Measurements from ENCODE around the gene BIRC2. TPM values are rescaled to one million over a fixed set of nuclear protein-coding genes. Genes with fewer than 3 reads are reported as not detected.

Gene BIRC2
- total and polyA plus RNA-seq, 4 donors = 14.1 to 46.7 (median 29.5) TPM

GRCh38 chr11:102316346-102316904 is 30.6 kb upstream of the BIRC2 start (continued):
- TF ChIP-seq CTCF (IDR thresholded peaks at IDR 0.05; ENCODE audit: low read depth, low read length, missing input control) = no peak
- no peak for TF ChIP-seq HNF4G (IDR thresholded peaks at IDR 0.05)
- no peak for TF ChIP-seq SP1 (IDR thresholded peaks at IDR 0.05)
- no peak for TF ChIP-seq RXRA (IDR thresholded peaks at IDR 0.05)
- TF ChIP-seq NR2F2 (IDR thresholded peaks at IDR 0.05) = no peak

- peak within 1 kb of the TSS; percentile 58 to 86 for H3K9ac ChIP-seq (ENCODE audit: low read depth in 1 of 2, low read length in 2 of 2)
- H3K4me3 ChIP-seq (ENCODE audit: low read depth in 1 of 3, low read length in 3 of 3) = peak within 1 kb of the TSS; percentile 56 to 59 (median 58)
- H3K9me3 ChIP-seq (ENCODE audit: control insufficient read depth in 4 of 4, low read length in 3 of 4) = no peaks in the 10 kb centered on the region
- peak within 1 kb of the TSS; percentile 78 to 89 for H3K27ac ChIP-seq (ENCODE audit: low read depth in 1 of 2, low read length in 2 of 2)
- peaks cover 0 to 27% (median 6%) of the 10 kb centered on the region in 4 donors for H3K4me1 ChIP-seq (ENCODE audit: control insufficient read depth in 4 of 4, insufficient read depth in 4 of 4, low read length in 3 of 4)
- H3K27me3 ChIP-seq (ENCODE audit: control insufficient read depth in 4 of 4, insufficient read depth in 4 of 4, low read length in 3 of 4) = no peaks in the 10 kb centered on the region
- TF ChIP-seq FOXA2 (IDR thresholded peaks at IDR 0.05) = peak; percentile 26
- peak in 1 of 2 donors; percentile 53 for TF ChIP-seq GABPA (IDR thresholded peaks at IDR 0.05 in 1 of 2, conservative IDR thresholded peaks at IDR 0.05 in 1 of 2)
- no peak for TF ChIP-seq HNF4G (IDR thresholded peaks at IDR 0.05)
- peak; percentile 47 for TF ChIP-seq ZBTB33 (IDR thresholded peaks at IDR 0.05)
- peak; percentile 21 for TF ChIP-seq ATF3 (IDR thresholded peaks at IDR 0.05)
- TF ChIP-seq SP1 (IDR thresholded peaks at IDR 0.05) = peak; percentile 90
- peak; percentile 81 for TF ChIP-seq TAF1 (conservative IDR thresholded peaks at IDR 0.05)
- peak; percentile 20 for TF ChIP-seq FOXA1 (IDR thresholded peaks at IDR 0.05)
- peak; percentile 92 for TF ChIP-seq MAX (IDR thresholded peaks at IDR 0.05)
- TF ChIP-seq CTCF (IDR thresholded peaks at IDR 0.05; ENCODE audit: low read depth, low read length, missing input control) = peak; percentile 45
- peak; percentile 51 to 66 for TF ChIP-seq RXRA (IDR thresholded peaks at IDR 0.05)
- peak; percentile 23 to 40 for TF ChIP-seq EGR1 (IDR thresholded peaks at IDR 0.05; ENCODE audit: low read depth in 2 of 2)
- TF ChIP-seq REST (IDR thresholded peaks at IDR 0.05) = peak; percentile 90
- TF ChIP-seq YY1 (IDR thresholded peaks at IDR 0.05) = peak; percentile 79
- TF ChIP-seq HNF4A (conservative IDR thresholded peaks at IDR 0.05) = peak; percentile 34 to 48
- peak; percentile 44 to 67 for TF ChIP-seq RAD21 (IDR thresholded peaks at IDR 0.05)
- peak; percentile 54 to 81 for TF ChIP-seq JUND (IDR thresholded peaks at IDR 0.05)
- TF ChIP-seq NR2F2 (IDR thresholded peaks at IDR 0.05) = peak; percentile 30
- WGBS = under 1% methylated on average over 34 of the region's 34 CpGs
- peak; percentile 57 for DNase-seq (ENCODE audit: low spot score)
- no peaks in the 10 kb centered on the region for H3K36me3 ChIP-seq (ENCODE audit: control insufficient read depth in 4 of 4, insufficient read depth in 3 of 4, low read depth in 1 of 4, low read length in 3 of 4)
Observed at GRCh38 chr11:102317099-102317767, 29.8 kb upstream of the BIRC2 start, which contains the start of gene BIRC3. Gene BIRC3 (plus strand): TSS chr11:102317484. CDS start chr11:102324510, 7,026 bp downstream.

All from liver (tissue), 9 donors.